Measurements from ENCODE around the gene FBXO44.

Gene FBXO44

DNA sequence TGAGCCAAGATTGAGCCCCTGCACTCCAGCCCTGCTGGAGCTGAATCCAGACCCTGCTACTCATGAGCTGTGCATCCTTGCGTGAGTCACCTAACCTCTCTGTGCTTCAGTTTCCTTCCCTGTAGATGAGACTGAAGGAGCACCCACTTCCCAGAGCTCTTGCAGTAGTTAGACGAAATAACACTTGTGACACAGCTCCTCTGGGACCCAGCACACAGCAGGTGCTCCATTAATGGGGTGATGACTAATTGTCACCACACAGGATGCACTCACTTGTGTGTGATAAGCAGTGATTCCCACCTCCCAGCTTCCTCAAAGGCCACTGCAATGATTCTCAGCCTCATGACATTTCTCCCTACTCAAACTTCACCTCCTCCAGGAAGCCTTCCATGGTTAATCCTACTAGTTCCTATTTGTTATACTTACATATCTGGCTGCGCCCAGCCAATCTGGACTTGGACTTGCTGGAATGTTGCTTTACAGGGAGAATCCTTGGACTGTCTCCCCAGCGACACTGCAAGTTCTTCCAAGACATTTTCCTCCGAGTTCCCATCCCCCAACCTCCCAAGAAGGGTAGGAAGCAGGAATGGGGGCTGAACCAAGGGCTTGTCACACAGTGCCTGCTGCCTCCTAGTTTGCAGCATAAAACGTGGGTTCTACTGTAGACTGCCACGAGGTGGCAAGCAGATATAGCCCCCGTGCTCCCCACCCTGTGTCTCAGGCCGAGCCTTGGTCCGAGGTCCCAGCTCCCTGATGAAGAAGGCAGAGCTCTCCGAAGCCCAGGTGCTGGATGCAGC, 54.1 kb downstream of the FBXO44 start:
- DNase-seq (no peak), ATAC-seq (no peak)

DNA sequence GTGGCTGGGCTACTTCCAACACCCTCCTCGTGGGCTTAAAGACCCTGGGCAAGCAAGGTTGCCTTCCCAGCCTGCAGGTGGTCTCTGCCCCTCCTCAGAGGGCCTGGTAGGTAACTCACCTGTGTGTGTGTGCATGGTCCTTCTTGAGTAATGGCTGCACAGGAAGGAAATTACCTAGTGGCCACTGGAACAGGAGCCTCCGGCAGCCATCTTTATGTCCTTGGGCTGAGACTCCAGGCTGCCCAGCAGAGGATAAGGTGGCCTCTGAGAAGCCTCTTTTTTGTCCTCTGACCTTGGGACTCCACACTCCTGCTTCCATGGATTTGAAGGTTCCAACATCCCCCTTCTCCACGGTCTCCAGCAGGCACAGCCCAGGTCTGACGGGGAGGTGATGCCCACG, 56.8 kb downstream of the FBXO44 start:
- no peak for DNase-seq

DNA sequence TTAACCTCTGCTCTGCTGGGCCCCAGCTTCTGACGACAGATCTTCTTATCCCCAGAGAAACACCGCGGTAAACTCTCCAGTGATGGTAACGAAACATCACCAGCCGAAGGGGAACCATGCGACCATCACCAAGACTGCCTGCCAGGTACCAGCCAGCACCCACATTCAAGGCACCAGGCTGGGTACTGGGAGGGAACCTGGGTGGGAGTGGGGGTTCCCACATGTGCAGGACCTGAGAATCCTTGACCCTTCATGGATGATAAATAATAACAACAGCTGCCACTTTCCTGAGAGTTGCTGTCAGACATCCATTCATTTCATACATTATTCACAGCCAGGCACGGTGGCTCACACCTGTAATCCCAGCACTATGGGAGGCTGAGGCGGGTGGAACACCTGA, 57.6 kb downstream of the FBXO44 start:
- ATAC-seq = no peak
- DNase-seq = no peak

More for the DNA sequence above, 56.8 kb downstream of the FBXO44 start:
- ATAC-seq = no peak

Measured in stimulated activated naive CD8-positive, alpha-beta T cell treated with anti-CD3 and anti-CD28 coated beads, Interleukin-15, Interleukin-2, amounts not matched to agents 100 U/mL and 50 U/mL, for 24 hours (primary cell).